Myometrial cell (primary cell): ENCODE data around the gene LGALS9. TPM values are rescaled to one million over a fixed set of nuclear protein-coding genes. Genes with fewer than 3 reads are reported as not detected.

Experiments used
- total RNA-seq: library from RNA; depleted of rRNA; stranded (reverse); fragments of >200 nt; gene quantifications from 2 replicates; pipeline ENCODE4 v1.2.3, GENCODE V29; 2015

LGALS9 gene
- total RNA-seq: 0.18 and 6.9 TPM in 2 replicates

GRCh38 chr17:27630607-27631410, at the start of gene LGALS9:
Gene LGALS9, plus strand, starts transcription at chr17:27631188. Its CDS starts 78 bp downstream, at chr17:27631266.

Other genes starting within 250 kb of the LGALS9 start
- 4.3 and 5.5 TPM in 2 replicates for gene KSR1, start 174.7 kb upstream of the LGALS9 start, total RNA-seq
- not detected in 2 replicates for gene NOS2, start 169.3 kb downstream of the LGALS9 start, total RNA-seq